ENCODE measurements around the gene EXOC2. TPM values are rescaled to one million over a fixed set of nuclear protein-coding genes. Genes with fewer than 3 reads are reported as not detected.

The EXOC2 gene
- total RNA-seq, 4 donors from 2014 or later = 19.5 to 23.6 (median 20.9) TPM

DNA sequence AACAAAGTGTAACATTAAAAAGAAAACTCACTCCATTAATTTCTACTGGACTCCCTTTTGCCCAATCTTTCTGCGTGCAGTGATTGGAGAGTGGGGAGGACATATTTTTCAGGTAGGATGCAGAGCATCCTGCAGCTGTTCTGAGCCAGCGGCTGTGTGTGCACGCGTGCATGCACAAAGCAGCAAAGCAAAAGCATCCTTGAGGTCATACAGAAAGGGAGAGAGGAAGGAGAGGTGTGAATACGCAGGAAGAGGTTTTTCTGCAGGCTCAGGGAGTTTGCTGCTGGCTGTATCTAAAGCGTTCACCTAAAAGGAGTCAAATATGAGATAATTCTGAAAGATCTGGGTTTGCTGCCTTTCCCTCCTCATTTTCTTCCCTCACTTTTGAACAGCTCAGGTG is 144.4 kb downstream of the EXOC2 start:
- intact Hi-C loops (cut with DNase I; ENCODE audit: low total_unique reads) = no loop called here
- H3K4me3 ChIP-seq (ENCODE audit: low read depth, poor library complexity, severe bottlenecking) = no peak overlapping the region
- no peak for DNase-seq (ENCODE audit: low spot score in 2 of 2)
- WGBS, 2 donors = 87 to 92% methylated on average over 6 of the region's 6 CpGs
- TF ChIP-seq POLR2A (IDR thresholded peaks at IDR 0.05) = no peak
- TF ChIP-seq, protein P1, sequence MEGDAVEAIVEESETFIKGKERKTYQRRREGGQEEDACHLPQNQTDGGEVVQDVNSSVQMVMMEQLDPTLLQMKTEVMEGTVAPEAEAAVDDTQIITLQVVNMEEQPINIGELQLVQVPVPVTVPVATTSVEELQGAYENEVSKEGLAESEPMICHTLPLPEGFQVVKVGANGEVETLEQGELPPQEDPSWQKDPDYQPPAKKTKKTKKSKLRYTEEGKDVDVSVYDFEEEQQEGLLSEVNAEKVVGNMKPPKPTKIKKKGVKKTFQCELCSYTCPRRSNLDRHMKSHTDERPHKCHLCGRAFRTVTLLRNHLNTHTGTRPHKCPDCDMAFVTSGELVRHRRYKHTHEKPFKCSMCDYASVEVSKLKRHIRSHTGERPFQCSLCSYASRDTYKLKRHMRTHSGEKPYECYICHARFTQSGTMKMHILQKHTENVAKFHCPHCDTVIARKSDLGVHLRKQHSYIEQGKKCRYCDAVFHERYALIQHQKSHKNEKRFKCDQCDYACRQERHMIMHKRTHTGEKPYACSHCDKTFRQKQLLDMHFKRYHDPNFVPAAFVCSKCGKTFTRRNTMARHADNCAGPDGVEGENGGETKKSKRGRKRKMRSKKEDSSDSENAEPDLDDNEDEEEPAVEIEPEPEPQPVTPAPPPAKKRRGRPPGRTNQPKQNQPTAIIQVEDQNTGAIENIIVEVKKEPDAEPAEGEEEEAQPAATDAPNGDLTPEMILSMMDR (IDR thresholded peaks at IDR 0.05) = no peak

GRCh38 chr6:548091-548490 is 144.8 kb downstream of the EXOC2 start:
- intact Hi-C loops (cut with DNase I; ENCODE audit: low total_unique reads) = no loop called here
- TF ChIP-seq POLR2A (IDR thresholded peaks at IDR 0.05) = no peak
- TF ChIP-seq, protein P1 (IDR thresholded peaks at IDR 0.05) = no peak
- WGBS, 2 donors = 88 to 93% methylated on average over 5 of the region's 5 CpGs
- DNase-seq (ENCODE audit: low spot score in 2 of 2) = no peak
- no peak overlapping the region for H3K4me3 ChIP-seq (ENCODE audit: low read depth, poor library complexity, severe bottlenecking)

DNA sequence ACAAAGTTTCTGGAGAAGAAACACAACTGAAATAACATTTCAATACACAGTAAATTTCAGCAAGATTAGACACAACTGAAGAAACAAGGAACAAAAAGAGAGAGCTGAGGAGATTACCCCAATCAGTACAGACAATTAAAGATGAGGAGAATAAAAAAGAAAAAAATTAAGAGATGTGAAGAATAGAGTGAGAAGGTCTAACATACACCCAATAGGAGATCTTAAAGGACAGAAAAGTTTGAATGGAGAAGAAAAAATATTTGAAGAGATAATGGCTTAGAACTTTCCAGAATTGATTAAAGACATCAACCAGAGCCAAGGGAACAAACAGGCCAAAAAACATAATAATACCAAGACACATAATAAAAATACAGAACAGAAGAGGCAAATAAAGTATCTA is 152.4 kb downstream of the EXOC2 start:
- H3K4me3 ChIP-seq (ENCODE audit: low read depth, poor library complexity, severe bottlenecking) = no peak overlapping the region
- TF ChIP-seq, protein P1 (IDR thresholded peaks at IDR 0.05) = no peak
- no peak for TF ChIP-seq POLR2A (IDR thresholded peaks at IDR 0.05)
- intact Hi-C loops (cut with DNase I; ENCODE audit: low total_unique reads) = no loop called here
- DNase-seq (ENCODE audit: low spot score in 2 of 2) = no peak

DNA sequence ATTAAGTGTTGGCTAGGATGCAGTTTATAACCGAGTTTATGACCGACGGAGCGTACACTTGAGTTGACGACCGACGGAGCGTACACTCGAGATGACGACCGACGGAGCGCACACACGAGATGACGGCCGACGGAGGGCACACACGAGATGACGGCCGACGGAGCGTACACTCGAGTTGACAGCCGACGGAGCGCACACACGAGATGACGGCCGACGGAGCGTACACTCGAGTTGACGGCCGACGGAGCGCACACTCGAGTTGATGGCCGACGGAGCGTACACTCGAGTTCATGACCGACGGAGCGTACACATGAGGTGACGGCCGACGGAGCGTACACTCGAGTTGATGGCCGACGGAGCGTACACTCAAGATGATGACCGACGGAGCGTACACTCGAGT is 155.8 kb downstream of the EXOC2 start:
- no peak overlapping the region for H3K4me3 ChIP-seq (ENCODE audit: low read depth, poor library complexity, severe bottlenecking)
- intact Hi-C loops (cut with DNase I; ENCODE audit: low total_unique reads) = no loop called here
- 95 to 97% methylated on average over 56 of the region's 56 CpGs for WGBS, 2 donors
- DNase-seq (ENCODE audit: low spot score in 2 of 2) = no peak
- TF ChIP-seq, protein P1 (IDR thresholded peaks at IDR 0.05) = no peak
- no peak for TF ChIP-seq POLR2A (IDR thresholded peaks at IDR 0.05)

GRCh38 chr6:530425-530824 is 162.5 kb downstream of the EXOC2 start:
- intact Hi-C loops (cut with DNase I; ENCODE audit: low total_unique reads) = no loop called here
- no peak overlapping the region for H3K4me3 ChIP-seq (ENCODE audit: low read depth, poor library complexity, severe bottlenecking)
- DNase-seq (ENCODE audit: low spot score in 2 of 2) = no peak
- TF ChIP-seq, protein P1 (IDR thresholded peaks at IDR 0.05) = no peak
- TF ChIP-seq POLR2A (IDR thresholded peaks at IDR 0.05) = no peak
- WGBS, 2 donors = 90 to 94% methylated on average over 9 of the region's 9 CpGs

- no peak overlapping the region for H3K4me3 ChIP-seq (ENCODE audit: low read depth, poor library complexity, severe bottlenecking)
- TF ChIP-seq, protein P1 (IDR thresholded peaks at IDR 0.05) = no peak
- TF ChIP-seq POLR2A (IDR thresholded peaks at IDR 0.05) = no peak
- intact Hi-C loops (cut with DNase I; ENCODE audit: low total_unique reads) = no loop called here
- no peak for DNase-seq (ENCODE audit: low spot score in 2 of 2)
- WGBS, 2 donors = 89 to 91% methylated on average over 18 of the region's 18 CpGs
These were observed 163.9 kb downstream of the EXOC2 start for GRCh38 chr6:528989-529388.

Measured in lower leg skin (tissue), 4 donors.